Spleen (tissue), 7 donors: ENCODE measurements around the gene ERC1.

Source experiments
- POLR2A ChIP-seq, 3 donors: fragments of 450-650 bp; IDR thresholded peaks; one replicate each; pipeline ENCODE4 v1.5.1; 2017; ENCODE audit warnings: antibody characterized with exemption in 3 of 3, mild to moderate bottlenecking in 1 of 3
- POLR2AphosphoS5 ChIP-seq, 3 donors: sonication (generic); formaldehyde crosslinking; IDR thresholded peaks; one replicate each; pipeline ENCODE4 v1.5.1; 2017; ENCODE audit warnings: antibody characterized with exemption in 3 of 3
- TF ChIP-seq, protein P1 (sequence below), 11 experiments: fragments of 200-600 bp in 7 of 11; fragments of 450-650 bp in 4 of 11; sonication (generic) in 4 of 11; IDR thresholded peaks in 8 of 11; conservative IDR thresholded peaks in 3 of 11; 1 replicate in 7 of 11; 2 replicates in 4 of 11; pipeline versions ENCODE4 v1.4.0 to v1.8.0; 2016 to 2021; ENCODE audit warnings: antibody characterized with exemption in 11 of 11, inconsistent platforms in 4 of 11, mild to moderate bottlenecking in 1 of 11
- donor health status: DM: no; HTN: no; CAD: no; lungs with moderate emphysema.
- donor health status: DM: no; HTN: no; CAD: no.
- donor health status: DM: no; HTN: no; CAD: no.

GRCh38 chr12:954741-955140 is 36.3 kb upstream of the ERC1 start:
- TF ChIP-seq POLR2AphosphoS5 (IDR thresholded peaks at IDR 0.05) = no peak
- TF ChIP-seq, protein P1, sequence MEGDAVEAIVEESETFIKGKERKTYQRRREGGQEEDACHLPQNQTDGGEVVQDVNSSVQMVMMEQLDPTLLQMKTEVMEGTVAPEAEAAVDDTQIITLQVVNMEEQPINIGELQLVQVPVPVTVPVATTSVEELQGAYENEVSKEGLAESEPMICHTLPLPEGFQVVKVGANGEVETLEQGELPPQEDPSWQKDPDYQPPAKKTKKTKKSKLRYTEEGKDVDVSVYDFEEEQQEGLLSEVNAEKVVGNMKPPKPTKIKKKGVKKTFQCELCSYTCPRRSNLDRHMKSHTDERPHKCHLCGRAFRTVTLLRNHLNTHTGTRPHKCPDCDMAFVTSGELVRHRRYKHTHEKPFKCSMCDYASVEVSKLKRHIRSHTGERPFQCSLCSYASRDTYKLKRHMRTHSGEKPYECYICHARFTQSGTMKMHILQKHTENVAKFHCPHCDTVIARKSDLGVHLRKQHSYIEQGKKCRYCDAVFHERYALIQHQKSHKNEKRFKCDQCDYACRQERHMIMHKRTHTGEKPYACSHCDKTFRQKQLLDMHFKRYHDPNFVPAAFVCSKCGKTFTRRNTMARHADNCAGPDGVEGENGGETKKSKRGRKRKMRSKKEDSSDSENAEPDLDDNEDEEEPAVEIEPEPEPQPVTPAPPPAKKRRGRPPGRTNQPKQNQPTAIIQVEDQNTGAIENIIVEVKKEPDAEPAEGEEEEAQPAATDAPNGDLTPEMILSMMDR (IDR thresholded peaks at IDR 0.05 in 8 of 11, conservative IDR thresholded peaks at IDR 0.05 in 3 of 11) = no peak
- TF ChIP-seq POLR2A (IDR thresholded peaks at IDR 0.05) = no peak
